ENCODE measurements around the gene MGAT3. TPM values are rescaled to one million over a fixed set of nuclear protein-coding genes. Genes with fewer than 3 reads are reported as not detected.

MGAT3 gene
- polyA plus RNA-seq, 1 of the 3 experiments (the other 2 are of a cell fraction) = 0.16 TPM

DNA sequence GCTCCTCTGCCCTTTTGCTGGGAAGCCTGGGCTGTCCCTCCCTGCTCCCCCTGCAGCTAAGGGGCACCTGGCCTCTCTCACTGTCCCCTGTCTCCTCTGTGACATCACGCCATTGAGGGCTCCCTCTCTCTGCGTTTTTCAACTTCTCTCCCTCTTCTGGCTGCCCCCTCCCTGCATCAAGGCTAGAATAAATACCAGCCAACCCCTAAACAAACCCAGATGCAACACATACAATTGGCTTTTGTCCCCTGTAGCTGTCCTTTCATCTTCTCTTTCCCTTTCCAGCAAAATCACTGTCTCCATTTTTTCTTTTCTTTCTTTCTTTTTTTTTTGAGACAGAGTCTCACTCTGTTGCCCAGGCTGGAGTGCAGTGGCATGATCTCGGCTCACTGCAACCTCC is 42.0 kb downstream of the MGAT3 start:
- POLR2A ChIA-PET = interaction anchor here (0.7 to 2.3 kb wide), 2 partner anchors 21 to 25 kb away, joined by 4 to 12 read pairs; partner anchors contain the start of gene ATF4
- H3K4me2 ChIP-seq = no peak overlapping the region
- DNase-seq = no peak
- H2AFZ ChIP-seq (ENCODE audit: low read depth) = no peak overlapping the region
- TF ChIP-seq, protein P1, sequence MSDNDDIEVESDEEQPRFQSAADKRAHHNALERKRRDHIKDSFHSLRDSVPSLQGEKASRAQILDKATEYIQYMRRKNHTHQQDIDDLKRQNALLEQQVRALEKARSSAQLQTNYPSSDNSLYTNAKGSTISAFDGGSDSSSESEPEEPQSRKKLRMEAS (IDR thresholded peaks at IDR 0.05; ENCODE audit: low read depth) = no peak
- TF ChIP-seq NRF1 (IDR thresholded peaks at IDR 0.05; ENCODE audit: low read depth, low read length) (no peak), NFIC (IDR thresholded peaks at IDR 0.05; ENCODE audit: borderline replicate concordance) (no peak), FOXM1 (IDR thresholded peaks at IDR 0.05; ENCODE audit: low read depth) (no peak), ELF1 (IDR thresholded peaks at IDR 0.05) (no peak), RAD21 (IDR thresholded peaks at IDR 0.05; ENCODE audit: low read length) (no peak), TAF1 (IDR thresholded peaks at IDR 0.05; ENCODE audit: borderline replicate concordance, low read depth, low read length) (no peak), GABPA (IDR thresholded peaks at IDR 0.05; ENCODE audit: low read depth) (no peak), YY1 (IDR thresholded peaks at IDR 0.05; ENCODE audit: low read depth) (no peak), RCOR1 (IDR thresholded peaks at IDR 0.05; ENCODE audit: low read length) (no peak), GATA2 (CRISPR knock-in tag; IDR thresholded peaks at IDR 0.05) (no peak), MEF2A (IDR thresholded peaks at IDR 0.05; ENCODE audit: borderline replicate concordance, low read depth) (no peak), CHD2 (IDR thresholded peaks at IDR 0.05; ENCODE audit: low read length, partially characterized antibody) (no peak), TEAD4 (IDR thresholded peaks at IDR 0.05; ENCODE audit: borderline replicate concordance, insufficient read depth) (no peak), RFX5 (IDR thresholded peaks at IDR 0.05; ENCODE audit: low read length) (no peak), EP300 (IDR thresholded peaks at IDR 0.05; ENCODE audit: borderline replicate concordance in 1 of 2, low read depth in 1 of 2, low read length in 1 of 2) (no peak)
- TF ChIP-seq, protein P2, sequence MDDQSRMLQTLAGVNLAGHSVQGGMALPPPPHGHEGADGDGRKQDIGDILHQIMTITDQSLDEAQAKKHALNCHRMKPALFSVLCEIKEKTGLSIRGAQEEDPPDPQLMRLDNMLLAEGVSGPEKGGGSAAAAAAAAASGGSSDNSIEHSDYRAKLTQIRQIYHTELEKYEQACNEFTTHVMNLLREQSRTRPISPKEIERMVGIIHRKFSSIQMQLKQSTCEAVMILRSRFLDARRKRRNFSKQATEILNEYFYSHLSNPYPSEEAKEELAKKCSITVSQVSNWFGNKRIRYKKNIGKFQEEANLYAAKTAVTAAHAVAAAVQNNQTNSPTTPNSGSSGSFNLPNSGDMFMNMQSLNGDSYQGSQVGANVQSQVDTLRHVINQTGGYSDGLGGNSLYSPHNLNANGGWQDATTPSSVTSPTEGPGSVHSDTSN (IDR thresholded peaks at IDR 0.05) = no peak
- TF ChIP-seq, protein P3, sequence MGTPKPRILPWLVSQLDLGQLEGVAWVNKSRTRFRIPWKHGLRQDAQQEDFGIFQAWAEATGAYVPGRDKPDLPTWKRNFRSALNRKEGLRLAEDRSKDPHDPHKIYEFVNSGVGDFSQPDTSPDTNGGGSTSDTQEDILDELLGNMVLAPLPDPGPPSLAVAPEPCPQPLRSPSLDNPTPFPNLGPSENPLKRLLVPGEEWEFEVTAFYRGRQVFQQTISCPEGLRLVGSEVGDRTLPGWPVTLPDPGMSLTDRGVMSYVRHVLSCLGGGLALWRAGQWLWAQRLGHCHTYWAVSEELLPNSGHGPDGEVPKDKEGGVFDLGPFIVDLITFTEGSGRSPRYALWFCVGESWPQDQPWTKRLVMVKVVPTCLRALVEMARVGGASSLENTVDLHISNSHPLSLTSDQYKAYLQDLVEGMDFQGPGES (IDR thresholded peaks at IDR 0.05; ENCODE audit: low read depth, low read length) = no peak
- no peak overlapping the region for H3K9ac ChIP-seq
- no peaks in the 10 kb centered on the region for H3K27me3 ChIP-seq (ENCODE audit: insufficient read depth)
- H3K9me2 ChIP-seq = no peaks in the 10 kb centered on the region
- H4K20me1 ChIP-seq (ENCODE audit: insufficient read depth) = no peaks in the 10 kb centered on the region
- WGBS (ENCODE audit: low lambda C conversion rate) = 36% methylated on average over 3 of the region's 3 CpGs
- peak overlapping the region in 1 of 2 experiments; percentile 74; a peak in 2 of 4 replicates for H3K27ac ChIP-seq (ENCODE audit: low read depth in 2 of 2, low read length in 1 of 2)
- H3K9me3 ChIP-seq = no peaks in the 10 kb centered on the region
- CTCF ChIA-PET = interaction anchor here (1.0 to 3.9 kb wide), 3 partner anchors 16 to 31 kb away, joined by 3 to 36 read pairs (median 4); partner anchors contain the start of gene RPS19BP1
- H3K79me2 ChIP-seq (ENCODE audit: insufficient read depth) = peaks cover 14% of the 10 kb centered on the region
- H3F3A ChIP-seq (replicated peaks; ENCODE audit: insufficient read depth) = no peaks in the 10 kb centered on the region
- H3K36me3 ChIP-seq (replicated peaks in 1 of 2; ENCODE audit: control insufficient read depth in 1 of 2, insufficient read depth in 2 of 2, low read length in 1 of 2) = no peaks in the 10 kb centered on the region
- H3K4me3 ChIP-seq (ENCODE audit: low read depth in 2 of 2, low read length in 1 of 2) = no peak overlapping the region
- H3K4me1 ChIP-seq (ENCODE audit: control insufficient read depth in 1 of 2, insufficient read depth in 2 of 2, low read depth in 1 of 2, low read length in 1 of 2) = peaks cover 0 to 27% of the 10 kb centered on the region in 2 experiments; a peak in 2 of 4 replicates

All from SK-N-SH (cell line).